HEK293T (cell line): Measurements from ENCODE around the gene ZFAND2B.

Experiments
- CTCF ChIA-PET: fragments of 350-600 bp; formaldehyde crosslinking; extraction: SDS; loops from one replicate; lab custom pipeline; 2021; ENCODE audit warnings: antibody characterized with exemption, inconsistent platforms; lab: Yijun Ruan, JAX
- POLR2A ChIA-PET: fragments of 350-600 bp; formaldehyde crosslinking; extraction: SDS; loops from one replicate; lab custom pipeline; 2020; ENCODE audit warnings: antibody characterized with exemption, inconsistent platforms; lab: Yijun Ruan, JAX
- DNase-seq: peaks from one replicate; pipeline ENCODE4 v3.0.0; 2012; ENCODE audit warnings: mixed read lengths; ENCODE audit errors: extremely low spot score
- ARNT ChIP-seq: fragments of 450-650 bp; IDR thresholded peaks from 2 replicates; pipeline ENCODE4 v1.6.1; 2017; ENCODE audit warnings: mild to moderate bottlenecking
- BHLHE40 ChIP-seq: fragments of 450-650 bp; IDR thresholded peaks from 2 replicates; pipeline ENCODE4 v1.6.1; 2016; ENCODE audit warnings: mild to moderate bottlenecking, moderate library complexity, borderline replicate concordance
- CTBP1 ChIP-seq: fragments of 450-650 bp; IDR thresholded peaks from 2 replicates; pipeline ENCODE4 v1.6.1; 2016; ENCODE audit warnings: borderline replicate concordance
- ELF4 ChIP-seq: fragments of 450-650 bp; IDR thresholded peaks from 2 replicates; pipeline ENCODE4 v1.6.1; 2017; ENCODE audit warnings: antibody characterized with exemption
- FOXA1 ChIP-seq: fragments of 450-650 bp; IDR thresholded peaks from 2 replicates; pipeline ENCODE4 v1.6.1; 2016; ENCODE audit warnings: mild to moderate bottlenecking
- FOXK2 ChIP-seq: fragments of 450-650 bp; IDR thresholded peaks from 2 replicates; pipeline ENCODE4 v1.6.1; 2016; ENCODE audit warnings: mild to moderate bottlenecking
- FOXM1 ChIP-seq: fragments of 450-650 bp; IDR thresholded peaks from 2 replicates; pipeline ENCODE4 v1.6.1; 2017; ENCODE audit warnings: mild to moderate bottlenecking, borderline replicate concordance
- HDGF ChIP-seq: fragments of 450-650 bp; IDR thresholded peaks from 2 replicates; pipeline ENCODE4 v1.6.1; 2017; ENCODE audit warnings: antibody characterized with exemption, borderline replicate concordance
- L3MBTL2 ChIP-seq: fragments of 450-650 bp; conservative IDR thresholded peaks from 2 replicates; pipeline ENCODE4 v1.6.1; 2016; ENCODE audit warnings: mild to moderate bottlenecking
- LEF1 ChIP-seq: fragments of 450-650 bp; IDR thresholded peaks from 2 replicates; pipeline ENCODE4 v1.6.1; 2017; ENCODE audit warnings: mild to moderate bottlenecking, borderline replicate concordance
- NFRKB ChIP-seq: fragments of 450-650 bp; IDR thresholded peaks from 2 replicates; pipeline ENCODE4 v1.6.1; 2016; ENCODE audit warnings: mild to moderate bottlenecking, moderate library complexity
- SP1 ChIP-seq: fragments of 450-650 bp; IDR thresholded peaks from 2 replicates; pipeline ENCODE4 v1.6.1; 2017
- SUZ12 ChIP-seq: fragments of 450-650 bp; IDR thresholded peaks from 2 replicates; pipeline ENCODE4 v1.6.1; 2016; ENCODE audit warnings: mild to moderate bottlenecking
- TARDBP ChIP-seq: fragments of 450-650 bp; IDR thresholded peaks from 2 replicates; pipeline ENCODE4 v1.6.1; 2016
- ZNF384 ChIP-seq: fragments of 450-650 bp; IDR thresholded peaks from 2 replicates; pipeline ENCODE4 v1.6.1; 2016
- TF ChIP-seq, protein P1 (sequence below): fragments of 450-650 bp; IDR thresholded peaks from 2 replicates; pipeline ENCODE4 v1.6.1; 2016

The ZFAND2B gene

DNA sequence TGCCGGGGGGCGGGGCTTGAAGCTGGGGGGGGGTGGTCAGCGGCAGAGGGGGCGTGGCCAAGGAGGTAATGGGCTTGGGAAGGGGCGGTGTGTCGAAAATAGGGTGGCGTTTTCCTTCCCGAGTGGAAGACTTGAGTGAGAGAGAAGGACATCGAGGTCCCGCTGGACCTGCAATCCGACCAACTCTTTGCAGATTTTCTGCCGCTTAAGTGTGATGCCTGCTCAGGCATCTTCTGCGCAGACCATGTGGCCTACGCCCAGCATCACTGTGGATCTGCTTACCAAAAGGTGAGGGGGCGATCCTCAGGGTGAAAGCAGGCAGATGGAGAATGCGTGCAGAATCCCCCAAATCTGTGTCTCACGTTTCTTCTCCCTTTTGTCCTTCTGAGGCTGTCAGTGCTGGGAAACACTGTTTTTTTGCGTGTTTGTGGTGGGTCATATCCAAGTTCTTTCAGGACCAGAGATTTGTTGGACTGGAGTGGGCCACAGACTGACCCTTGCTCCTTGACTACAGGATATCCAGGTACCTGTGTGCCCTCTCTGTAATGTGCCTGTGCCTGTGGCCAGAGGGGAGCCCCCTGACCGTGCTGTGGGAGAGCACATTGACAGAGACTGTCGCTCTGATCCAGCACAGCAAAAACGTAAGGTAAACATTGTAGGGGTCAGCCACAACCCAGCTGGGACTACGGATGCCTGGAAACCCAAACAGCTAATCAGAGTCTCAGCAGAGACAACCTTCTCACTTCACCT is 727 bp downstream of the ZFAND2B start:
- ChIA-PET CTCF (interaction anchor here (1.1 kb wide), 1 partner anchor 31 kb away, joined by 3 read pairs; the partner anchor contains the start of gene CNPPD1), POLR2A (interaction anchor here (0.7 to 2.4 kb wide), 9 partner anchors 9 to 86 kb away, joined by 3 to 25 read pairs (median 5); partner anchors contain the start of genes ABCB6, CNPPD1 and DNAJB2)
- DNase-seq = no peak
- TF ChIP-seq FOXM1 (no peak), ELF4 (no peak)
- TF ChIP-seq, protein P1, sequence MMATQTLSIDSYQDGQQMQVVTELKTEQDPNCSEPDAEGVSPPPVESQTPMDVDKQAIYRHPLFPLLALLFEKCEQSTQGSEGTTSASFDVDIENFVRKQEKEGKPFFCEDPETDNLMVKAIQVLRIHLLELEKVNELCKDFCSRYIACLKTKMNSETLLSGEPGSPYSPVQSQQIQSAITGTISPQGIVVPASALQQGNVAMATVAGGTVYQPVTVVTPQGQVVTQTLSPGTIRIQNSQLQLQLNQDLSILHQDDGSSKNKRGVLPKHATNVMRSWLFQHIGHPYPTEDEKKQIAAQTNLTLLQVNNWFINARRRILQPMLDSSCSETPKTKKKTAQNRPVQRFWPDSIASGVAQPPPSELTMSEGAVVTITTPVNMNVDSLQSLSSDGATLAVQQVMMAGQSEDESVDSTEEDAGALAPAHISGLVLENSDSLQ = no peak

DNA sequence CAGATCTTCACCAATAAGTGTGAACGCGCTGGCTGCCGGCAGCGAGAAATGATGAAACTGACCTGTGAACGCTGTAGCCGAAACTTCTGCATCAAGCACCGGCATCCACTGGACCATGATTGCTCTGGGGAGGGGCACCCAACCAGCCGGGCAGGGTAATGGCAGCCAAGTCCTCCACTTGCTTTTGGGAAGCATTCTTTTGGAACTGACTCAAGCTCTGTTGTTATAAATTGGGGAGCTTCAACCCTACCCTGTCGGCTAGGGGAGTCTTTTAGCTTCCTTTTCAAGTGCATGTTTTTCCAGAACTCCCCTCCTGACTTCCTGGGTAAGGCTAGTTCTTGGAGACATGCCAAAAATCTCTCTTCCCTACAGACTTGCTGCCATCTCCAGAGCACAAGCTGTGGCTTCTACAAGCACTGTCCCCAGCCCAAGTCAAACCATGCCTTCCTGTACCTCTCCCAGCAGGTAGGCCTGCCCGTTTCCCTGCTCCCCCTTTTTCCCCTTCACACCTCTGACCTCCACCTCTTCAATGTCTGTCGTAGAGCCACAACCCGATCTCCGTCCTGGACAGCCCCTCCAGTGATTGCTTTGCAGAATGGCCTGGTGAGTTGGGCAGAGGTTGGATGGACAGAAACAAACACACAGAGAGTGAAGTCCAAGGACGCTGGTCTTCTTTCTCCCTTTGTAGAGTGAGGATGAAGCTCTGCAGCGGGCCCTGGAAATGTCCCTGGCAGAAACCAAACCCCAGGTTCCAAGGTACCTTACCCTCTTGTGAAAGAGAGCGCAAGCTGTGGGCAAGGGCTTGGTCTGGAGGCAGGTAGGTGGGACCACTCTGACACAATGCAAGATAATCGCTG is 1.5 kb downstream of the ZFAND2B start:
- DNase-seq = no peak
- ChIA-PET POLR2A (interaction anchor here (1.4 to 2.0 kb wide), 4 partner anchors 11 to 71 kb away, joined by 3 to 7 read pairs (median 5); partner anchors contain the start of genes CNPPD1 and DNAJB2), CTCF (interaction anchor here (0.8 to 1.1 kb wide), 2 partner anchors 32 to 89 kb away, joined by 3 read pairs; partner anchors contain the start of gene CNPPD1)
- TF ChIP-seq, protein P1 = no peak
- TF ChIP-seq SP1 (no peak), TARDBP (no peak), NFRKB (no peak), BHLHE40 (no peak)

DNA sequence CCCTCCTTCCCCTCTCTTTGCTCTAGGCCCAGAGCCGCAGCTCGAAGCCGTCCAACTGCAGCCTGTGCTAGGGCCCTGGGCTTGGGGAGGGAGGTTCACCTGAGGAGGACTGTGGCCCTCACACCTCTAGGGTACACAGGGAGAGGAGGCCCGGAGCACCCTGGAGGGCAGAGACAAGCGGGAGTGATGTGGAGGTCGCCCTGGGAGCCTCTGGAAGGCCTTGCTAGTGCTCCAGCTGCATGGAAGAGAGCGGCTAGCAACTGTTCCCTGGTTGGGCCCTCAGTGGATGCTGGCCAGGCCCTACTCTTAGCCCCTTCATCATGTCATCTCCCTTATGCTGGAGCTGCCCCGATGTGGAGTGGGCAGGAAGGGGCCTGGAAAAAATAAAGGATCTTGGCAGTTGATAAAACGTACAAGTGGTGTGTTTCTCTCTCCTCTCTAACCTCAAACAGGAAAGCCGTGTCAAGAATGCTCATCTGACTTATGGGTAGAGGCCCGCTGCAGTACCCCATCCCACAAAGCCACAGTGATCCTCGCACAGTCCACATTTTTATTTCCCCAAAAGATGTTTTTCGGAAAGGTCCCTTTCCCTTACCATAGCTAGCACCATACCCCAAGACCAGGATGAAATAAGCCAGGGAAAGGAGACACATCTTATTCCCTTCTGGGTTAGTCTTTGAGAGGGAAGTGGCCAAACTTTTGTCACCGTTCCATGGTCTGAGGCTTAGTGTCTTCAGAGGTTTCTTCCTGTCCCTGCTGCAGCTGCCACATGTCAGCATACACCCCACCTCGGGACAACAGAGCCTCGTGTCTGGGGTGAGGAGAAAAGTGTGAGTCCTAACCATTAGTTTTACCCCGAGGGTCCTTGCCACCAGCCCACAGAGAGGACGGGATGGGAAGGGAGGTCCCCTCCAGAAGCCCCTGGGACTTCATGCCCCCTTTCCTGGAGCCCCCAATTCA is 2.9 kb downstream of the ZFAND2B start:
- ChIA-PET CTCF (no interaction called here), POLR2A (interaction anchor here (2.0 kb wide), 1 partner anchor 33 kb away, joined by 5 read pairs; the partner anchor contains the start of gene CNPPD1)
- no peak for DNase-seq
- TF ChIP-seq FOXK2 (no peak), TARDBP (no peak), FOXA1 (no peak)

DNA sequence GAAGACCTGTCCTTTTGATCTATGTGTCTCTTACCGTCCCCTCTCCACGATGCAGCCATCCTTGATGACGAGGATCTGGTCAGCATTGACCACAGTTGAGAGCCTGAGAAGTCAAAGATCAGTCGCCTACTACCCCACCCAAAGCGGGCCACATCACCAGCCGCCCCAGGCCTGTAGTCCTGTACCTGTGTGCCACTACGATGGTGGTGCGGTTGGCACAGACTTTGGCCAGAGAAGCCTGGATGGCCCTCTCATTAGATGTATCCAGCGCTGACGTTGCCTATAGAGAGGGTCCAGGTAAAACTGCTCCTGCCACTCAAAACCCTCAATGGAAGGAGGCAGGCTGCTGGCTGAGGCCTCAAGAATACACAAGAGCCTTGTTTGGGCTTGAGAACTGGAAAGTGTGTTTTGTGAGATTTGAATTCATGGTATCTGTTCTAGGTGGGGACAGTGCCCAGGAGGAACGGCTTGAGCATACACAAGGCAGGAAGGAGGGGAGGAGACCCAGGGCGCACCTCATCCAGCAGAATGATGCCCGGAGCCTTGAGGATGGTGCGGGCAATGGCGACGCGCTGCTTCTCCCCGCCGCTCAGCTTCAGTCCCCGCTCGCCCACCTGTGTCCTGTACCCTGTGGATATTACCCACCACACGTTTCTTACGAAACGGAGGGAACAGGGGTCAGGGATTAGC is 3.8 kb downstream of the ZFAND2B start:
- TF ChIP-seq ELF4 (no peak), L3MBTL2 (no peak), FOXA1 (no peak), ZNF384 (no peak), BHLHE40 (no peak), ARNT (no peak), FOXK2 (no peak), SUZ12 (no peak), TARDBP (no peak), CTBP1 (no peak), HDGF (no peak), LEF1 (no peak), NFRKB (no peak), FOXM1 (no peak), SP1 (no peak)
- TF ChIP-seq, protein P1 = no peak
- no peak for DNase-seq
- POLR2A ChIA-PET = interaction anchor here (1.2 kb wide), 1 partner anchor 34 kb away, joined by 4 read pairs; the partner anchor contains the start of gene CNPPD1
- CTCF ChIA-PET = no interaction called here

DNA sequence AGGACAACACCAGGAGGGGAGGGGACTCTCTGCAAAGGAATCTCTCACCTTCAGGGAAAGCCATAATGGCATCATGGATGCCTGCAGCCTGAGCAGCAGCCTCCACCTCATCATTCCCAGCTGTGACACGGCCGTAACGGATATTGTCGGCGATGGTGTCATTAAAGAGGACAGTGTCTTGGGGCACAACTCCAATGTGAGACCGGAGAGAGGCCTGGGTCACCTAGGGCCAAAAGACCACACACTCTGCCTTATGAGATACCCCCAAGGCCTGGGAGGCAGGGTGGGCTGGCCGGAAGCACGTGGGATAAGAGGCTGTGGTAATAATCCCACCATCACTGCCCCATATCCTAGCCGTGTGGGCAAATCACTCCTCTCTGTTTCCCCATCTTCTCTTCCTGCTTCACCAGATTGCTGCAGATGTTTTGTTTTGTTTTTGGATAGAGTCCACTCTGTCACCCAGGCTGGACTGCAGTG is 4.3 kb downstream of the ZFAND2B start:
- no peak for DNase-seq
- TF ChIP-seq TARDBP = no peak
- no peak for TF ChIP-seq BHLHE40
- TF ChIP-seq NFRKB = no peak
- no peak for TF ChIP-seq CTBP1
- no peak for TF ChIP-seq HDGF
- TF ChIP-seq FOXK2 = no peak
- TF ChIP-seq, protein P1 = no peak
- TF ChIP-seq SP1 = no peak
- ChIA-PET CTCF (interaction anchor here (0.5 to 1.1 kb wide), 2 partner anchors 40 to 51 kb away, joined by 3 to 5 read pairs; no protein-coding TSS in a partner anchor), POLR2A (interaction anchor here (1.2 kb wide), 1 partner anchor 34 kb away, joined by 4 read pairs; the partner anchor contains the start of gene CNPPD1)
